SK-N-SH (cell line): ENCODE data around the gene COX6A1. TPM values are rescaled to one million over a fixed set of nuclear protein-coding genes. Genes with fewer than 3 reads are reported as not detected.

Experiments
- CTCF ChIA-PET: fragments of 300-600, 350-600 bp; formaldehyde crosslinking; extraction: SDS; loops from one replicate; lab custom pipeline; 2021; lab: Yijun Ruan, JAX
- POLR2A ChIA-PET: fragments of 350-600 bp; sonication (Branson Sonifier 250); formaldehyde crosslinking; extraction: SDS; loops from one replicate; lab custom pipeline; 2020; ENCODE audit warnings: antibody characterized with exemption, inconsistent platforms; lab: Yijun Ruan, JAX
- DNase-seq: peaks from one replicate; pipeline ENCODE4 v3.0.0; 2012
- H2AFZ ChIP-seq: fragments of 200-600 bp; sonication (generic); 2 replicates; pipeline ENCODE4 v1.8.1; 2016; ENCODE audit warnings: antibody characterized with exemption, mild to moderate bottlenecking, low read depth
- H3F3A ChIP-seq: fragments of 200-600 bp; sonication (generic); replicated peaks from 2 replicates; pipeline ENCODE3; 2016; ENCODE audit warnings: antibody characterized with exemption, mild to moderate bottlenecking; ENCODE audit not compliant: insufficient read depth
- H3K27ac ChIP-seq, 2 experiments: fragments of 200-500 bp in 1 of 2; fragments of 200-600 bp in 1 of 2; sonication (Bioruptor generic) in 1 of 2; sonication (generic), shearing (Covaris generic) in 1 of 2; 2 replicates each; pipeline versions ENCODE4 v1.5.1 to v1.6.1; 2014 to 2016; ENCODE audit warnings: low read depth in 2 of 2, inconsistent platforms in 1 of 2, low read length in 1 of 2, mild to moderate bottlenecking in 1 of 2, mixed read lengths in 1 of 2
- H3K27me3 ChIP-seq: fragments of 200-600 bp; sonication (generic), shearing (Covaris generic); 2 replicates; pipeline ENCODE4 v1.6.1; 2016; ENCODE audit warnings: mixed run types; ENCODE audit not compliant: insufficient read depth
- H3K36me3 ChIP-seq, 2 experiments: fragments of 200-500 bp in 1 of 2; fragments of 200-600 bp in 1 of 2; sonication (Bioruptor generic) in 1 of 2; sonication (generic) in 1 of 2; replicated peaks in 1 of 2; 2 replicates each; pipeline versions ENCODE3 to v1.5.1; 2014 to 2016; ENCODE audit warnings: low read length in 1 of 2, mild to moderate bottlenecking in 1 of 2; ENCODE audit not compliant: insufficient read depth in 2 of 2, control insufficient read depth in 1 of 2
- H3K4me1 ChIP-seq, 2 experiments: fragments of 200-500 bp in 1 of 2; fragments of 200-600 bp in 1 of 2; sonication (Bioruptor generic) in 1 of 2; sonication (generic), shearing (Covaris generic) in 1 of 2; 2 replicates each; pipeline versions ENCODE4 v1.5.1 to v1.6.1; 2014 to 2016; ENCODE audit warnings: low read depth in 1 of 2, low read length in 1 of 2, mixed run types in 1 of 2; ENCODE audit not compliant: insufficient read depth in 2 of 2, control insufficient read depth in 1 of 2
- H3K4me2 ChIP-seq: fragments of 200-600 bp; sonication (generic), shearing (Covaris generic); 2 replicates; pipeline ENCODE4 v1.6.1; 2017; ENCODE audit warnings: mixed run types
- H3K4me3 ChIP-seq, 2 experiments: fragments of 200-500 bp in 1 of 2; fragments of 200-600 bp in 1 of 2; sonication (Bioruptor generic) in 1 of 2; sonication (generic), shearing (Covaris generic) in 1 of 2; 2 replicates each; pipeline versions ENCODE4 v1.5.1 to v1.8.1; 2014 to 2016; ENCODE audit warnings: low read depth in 2 of 2, inconsistent platforms in 1 of 2, low read length in 1 of 2, mild to moderate bottlenecking in 1 of 2, mixed read lengths in 1 of 2, moderate library complexity in 1 of 2
- H3K79me2 ChIP-seq: fragments of 200-600 bp; sonication (generic); 2 replicates; pipeline ENCODE4 v1.8.1; 2017; ENCODE audit warnings: mild to moderate bottlenecking; ENCODE audit not compliant: insufficient read depth
- H3K9ac ChIP-seq: fragments of 200-600 bp; sonication (generic); 2 replicates; pipeline ENCODE4 v1.6.1; 2017; ENCODE audit warnings: mixed run types
- H3K9me2 ChIP-seq: fragments of 200-600 bp; sonication (generic); 2 replicates; pipeline ENCODE4 v1.6.1; 2017; ENCODE audit warnings: mixed run types
- H3K9me3 ChIP-seq: fragments of 200-600 bp; sonication (generic); 2 replicates; pipeline ENCODE4 v1.6.1; 2017; ENCODE audit warnings: mixed run types, mild to moderate bottlenecking, moderate library complexity
- H4K20me1 ChIP-seq: fragments of 200-600 bp; sonication (generic); 2 replicates; pipeline ENCODE4 v1.6.1; 2017; ENCODE audit warnings: mild to moderate bottlenecking, mixed run types; ENCODE audit not compliant: insufficient read depth
- IRF3 ChIP-seq: fragments of 150-350 bp; IDR thresholded peaks from 2 replicates; pipeline ENCODE4 v1.6.1; 2016; ENCODE audit warnings: mild to moderate bottlenecking, low read depth, low read length
- MAX ChIP-seq: IDR thresholded peaks from 2 replicates; pipeline ENCODE4 v1.4.0; 2012; ENCODE audit warnings: low read depth
- NFIC ChIP-seq: IDR thresholded peaks from 2 replicates; pipeline ENCODE4 v1.4.0; 2012; ENCODE audit warnings: borderline replicate concordance
- POLR2AphosphoS5 ChIP-seq: IDR thresholded peaks from 2 replicates; pipeline ENCODE4 v1.6.1; 2012; ENCODE audit warnings: low read depth, low read length
- TAF1 ChIP-seq: IDR thresholded peaks from 2 replicates; pipeline ENCODE4 v1.6.1; 2012; ENCODE audit warnings: low read depth, mild to moderate bottlenecking, low read length, moderate library complexity, borderline replicate concordance
- YY1 ChIP-seq: IDR thresholded peaks from 2 replicates; pipeline ENCODE4 v1.4.0; 2012; ENCODE audit warnings: low read depth, mild to moderate bottlenecking
- WGBS: methylation state at CpG from one replicate; pipeline ENCODE4 v1.1.6; 2017; ENCODE audit warnings: low lambda C conversion rate; 5-methylcytosine and 5-hydroxymethylcytosine counted together
- polyA plus RNA-seq, 3 experiments: library from polyadenylated mRNA; depleted of rRNA; stranded (reverse); fragments of >200 nt; gene quantifications; 2 replicates each; pipeline ENCODE4 v1.2.3, GENCODE V29; 2012
- TF ChIP-seq, protein P1 (sequence below): IDR thresholded peaks from 2 replicates; pipeline ENCODE4; 2012
- TF ChIP-seq, protein P2 (sequence below): IDR thresholded peaks from 2 replicates; pipeline ENCODE4 v1.4.0; 2012; ENCODE audit warnings: low read depth, borderline replicate concordance

Gene COX6A1
- polyA plus RNA-seq, 1 of the 3 experiments (the other 2 are of a cell fraction), result 1,199 TPM

GRCh38 chr12:120422892-120423456, 14.9 kb upstream of the COX6A1 start (continued):
- no peak for TF ChIP-seq IRF3
- TF ChIP-seq, protein P1, sequence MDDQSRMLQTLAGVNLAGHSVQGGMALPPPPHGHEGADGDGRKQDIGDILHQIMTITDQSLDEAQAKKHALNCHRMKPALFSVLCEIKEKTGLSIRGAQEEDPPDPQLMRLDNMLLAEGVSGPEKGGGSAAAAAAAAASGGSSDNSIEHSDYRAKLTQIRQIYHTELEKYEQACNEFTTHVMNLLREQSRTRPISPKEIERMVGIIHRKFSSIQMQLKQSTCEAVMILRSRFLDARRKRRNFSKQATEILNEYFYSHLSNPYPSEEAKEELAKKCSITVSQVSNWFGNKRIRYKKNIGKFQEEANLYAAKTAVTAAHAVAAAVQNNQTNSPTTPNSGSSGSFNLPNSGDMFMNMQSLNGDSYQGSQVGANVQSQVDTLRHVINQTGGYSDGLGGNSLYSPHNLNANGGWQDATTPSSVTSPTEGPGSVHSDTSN, result no peak

DNA sequence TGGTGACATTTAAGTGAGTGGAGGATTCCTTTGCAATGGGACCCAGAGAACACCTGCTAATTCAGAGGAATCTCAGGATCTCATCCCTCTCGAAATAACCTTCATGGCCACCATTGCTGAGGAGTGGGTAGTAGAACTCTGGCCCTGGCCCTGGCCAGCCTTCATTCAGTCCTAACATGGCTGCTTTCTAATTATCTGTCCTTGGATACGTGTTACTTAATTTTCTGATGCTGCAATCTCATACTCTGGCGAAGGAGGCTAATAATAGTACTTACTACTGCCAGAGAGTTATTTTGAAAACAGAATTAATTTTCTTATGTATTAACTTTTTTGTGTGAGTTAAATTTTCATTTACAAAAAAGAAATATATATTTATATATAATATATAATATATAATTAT, 12.1 kb upstream of the COX6A1 start:
- no peaks in the 10 kb centered on the region for H3K27me3 ChIP-seq
- no peaks in the 10 kb centered on the region for H3K9me3 ChIP-seq
- no peak overlapping the region for H2AFZ ChIP-seq
- H3K9me2 ChIP-seq, result no peaks in the 10 kb centered on the region
- no peaks in the 10 kb centered on the region for H3K36me3 ChIP-seq
- H3K4me2 ChIP-seq, result no peak overlapping the region
- WGBS, result 90% methylated on average over 3 of the region's 3 CpGs
- TF ChIP-seq MAX, result no peak
- TF ChIP-seq TAF1, result no peak
- TF ChIP-seq NFIC, result no peak
- TF ChIP-seq, protein P2, sequence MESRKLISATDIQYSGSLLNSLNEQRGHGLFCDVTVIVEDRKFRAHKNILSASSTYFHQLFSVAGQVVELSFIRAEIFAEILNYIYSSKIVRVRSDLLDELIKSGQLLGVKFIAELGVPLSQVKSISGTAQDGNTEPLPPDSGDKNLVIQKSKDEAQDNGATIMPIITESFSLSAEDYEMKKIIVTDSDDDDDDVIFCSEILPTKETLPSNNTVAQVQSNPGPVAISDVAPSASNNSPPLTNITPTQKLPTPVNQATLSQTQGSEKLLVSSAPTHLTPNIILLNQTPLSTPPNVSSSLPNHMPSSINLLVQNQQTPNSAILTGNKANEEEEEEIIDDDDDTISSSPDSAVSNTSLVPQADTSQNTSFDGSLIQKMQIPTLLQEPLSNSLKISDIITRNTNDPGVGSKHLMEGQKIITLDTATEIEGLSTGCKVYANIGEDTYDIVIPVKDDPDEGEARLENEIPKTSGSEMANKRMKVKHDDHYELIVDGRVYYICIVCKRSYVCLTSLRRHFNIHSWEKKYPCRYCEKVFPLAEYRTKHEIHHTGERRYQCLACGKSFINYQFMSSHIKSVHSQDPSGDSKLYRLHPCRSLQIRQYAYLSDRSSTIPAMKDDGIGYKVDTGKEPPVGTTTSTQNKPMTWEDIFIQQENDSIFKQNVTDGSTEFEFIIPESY, result no peak
- TF ChIP-seq IRF3, result no peak
- TF ChIP-seq, protein P1, result no peak
- no peak for TF ChIP-seq POLR2AphosphoS5
- no peak for TF ChIP-seq YY1
- CTCF ChIA-PET, result interaction anchor here (1.1 kb wide), 1 partner anchor 14 kb away, joined by 3 read pairs; no protein-coding TSS in a partner anchor
- H3K9ac ChIP-seq, result no peak overlapping the region
- H3F3A ChIP-seq, result no peaks in the 10 kb centered on the region
- H3K4me1 ChIP-seq, result no peaks in the 10 kb centered on the region
- no peak for DNase-seq
- H3K4me3 ChIP-seq, result no peak overlapping the region
- H3K79me2 ChIP-seq, result no peaks in the 10 kb centered on the region
- no peak overlapping the region for H3K27ac ChIP-seq
- POLR2A ChIA-PET, result no interaction called here
- no peaks in the 10 kb centered on the region for H4K20me1 ChIP-seq
